Measurements from ENCODE around the gene PSPH.

PSPH gene

GRCh38 chr7:56063500-56063881, 12.2 kb upstream of the PSPH start:
- H3K4me3 ChIP-seq (replicated peaks; ENCODE audit: insufficient read depth, low read length), result no peak overlapping the region
- peak overlapping the region; percentile 91 for H3K27ac ChIP-seq (replicated peaks)

DNA sequence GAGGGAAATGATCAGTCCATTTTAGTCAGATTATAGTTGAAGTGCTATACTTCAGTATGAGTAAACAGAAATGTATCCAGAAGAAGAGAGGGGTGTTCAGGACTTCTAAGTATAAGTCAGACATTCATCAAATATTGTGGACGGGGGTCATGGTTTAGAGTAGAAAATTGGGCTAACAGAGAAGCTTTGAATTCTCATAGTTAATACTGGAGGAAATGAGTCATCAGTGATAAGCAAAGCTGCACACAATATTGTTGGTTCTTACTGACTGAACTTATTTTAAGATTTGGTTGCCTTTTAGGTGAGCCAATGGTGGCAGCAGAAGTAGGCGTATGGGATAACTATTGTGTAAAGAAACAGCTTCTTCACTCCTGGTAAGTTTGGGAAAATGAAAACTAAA, 11.1 kb upstream of the PSPH start:
- TF ChIP-seq CTCF (IDR thresholded peaks at IDR 0.05; ENCODE audit: insufficient read depth, low read length) (no peak), SPI1 (IDR thresholded peaks at IDR 0.05; ENCODE audit: borderline replicate concordance, low read depth) (no peak), POLR2AphosphoS5 (IDR thresholded peaks at IDR 0.05; ENCODE audit: low read depth) (no peak), REST (IDR thresholded peaks at IDR 0.05; ENCODE audit: insufficient replicate concordance, low read depth) (no peak), GABPA (IDR thresholded peaks at IDR 0.05; ENCODE audit: low read depth) (no peak)

More at GRCh38 chr7:56063500-56063881, 12.2 kb upstream of the PSPH start:
- no peak for TF ChIP-seq REST (IDR thresholded peaks at IDR 0.05; ENCODE audit: insufficient replicate concordance, low read depth)
- no peak for TF ChIP-seq SPI1 (IDR thresholded peaks at IDR 0.05; ENCODE audit: borderline replicate concordance, low read depth)
- TF ChIP-seq GABPA (IDR thresholded peaks at IDR 0.05; ENCODE audit: low read depth), result no peak
- TF ChIP-seq CTCF (IDR thresholded peaks at IDR 0.05; ENCODE audit: insufficient read depth, low read length), result no peak
- TF ChIP-seq POLR2AphosphoS5 (IDR thresholded peaks at IDR 0.05; ENCODE audit: low read depth), result no peak
- DNase-seq (ENCODE audit: low read depth in 1 of 2, low spot score in 1 of 2), result no peak
- no peaks in the 10 kb centered on the region for H3K27me3 ChIP-seq (ENCODE audit: insufficient read depth, poor library complexity, severe bottlenecking)

DNA sequence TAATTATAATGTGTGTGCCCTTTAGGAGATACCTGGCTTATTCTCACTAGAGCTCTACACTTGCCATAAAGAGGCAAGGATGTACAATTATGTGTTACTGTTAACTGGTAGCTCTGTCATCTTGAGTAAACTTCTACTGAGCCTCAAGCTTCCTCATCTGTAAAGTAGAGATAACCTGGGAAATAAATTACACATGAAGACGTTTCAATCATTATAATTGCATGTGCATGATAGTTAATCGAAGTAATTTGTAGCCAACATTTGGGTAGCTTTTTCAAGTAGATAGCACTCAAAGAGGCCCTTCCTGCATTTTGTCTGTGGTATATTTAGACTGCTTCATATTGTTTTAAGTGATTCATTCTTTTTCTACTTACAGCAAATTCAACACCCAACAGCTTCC, 2.7 kb upstream of the PSPH start:
- DNase-seq (ENCODE audit: low read depth in 1 of 2, low spot score in 1 of 2), result no peak
- Histone ChIP-seq H3K4me3 (replicated peaks; ENCODE audit: insufficient read depth, low read length) (no peak overlapping the region), H3K27me3 (ENCODE audit: insufficient read depth, poor library complexity, severe bottlenecking) (no peaks in the 10 kb centered on the region), H3K27ac (replicated peaks) (no peak overlapping the region)
- TF ChIP-seq GABPA (IDR thresholded peaks at IDR 0.05; ENCODE audit: low read depth), result no peak
- TF ChIP-seq CTCF (IDR thresholded peaks at IDR 0.05; ENCODE audit: insufficient read depth, low read length), result no peak
- TF ChIP-seq POLR2AphosphoS5 (IDR thresholded peaks at IDR 0.05; ENCODE audit: low read depth), result no peak
- no peak for TF ChIP-seq SPI1 (IDR thresholded peaks at IDR 0.05; ENCODE audit: borderline replicate concordance, low read depth)
- no peak for TF ChIP-seq REST (IDR thresholded peaks at IDR 0.05; ENCODE audit: insufficient replicate concordance, low read depth)

More for the DNA sequence above, 11.1 kb upstream of the PSPH start:
- H3K27me3 ChIP-seq (ENCODE audit: insufficient read depth, poor library complexity, severe bottlenecking), result no peaks in the 10 kb centered on the region
- H3K4me3 ChIP-seq (replicated peaks; ENCODE audit: insufficient read depth, low read length), result no peak overlapping the region
- H3K27ac ChIP-seq (replicated peaks), result no peak overlapping the region
- no peak for DNase-seq (ENCODE audit: low read depth in 1 of 2, low spot score in 1 of 2)
